GM12892 (cell line): ENCODE measurements around the gene HMCN1.

ENCODE experiments used
- POLR2A ChIP-seq: IDR thresholded peaks from 2 replicates; pipeline ENCODE4 v1.6.1; 2011; ENCODE audit warnings: low read depth, low read length, control low read depth
- POLR2AphosphoS5 ChIP-seq: IDR thresholded peaks from 2 replicates; pipeline ENCODE4 v1.6.1; 2011; ENCODE audit warnings: low read depth, low read length, control low read depth
- TAF1 ChIP-seq: IDR thresholded peaks from 2 replicates; pipeline ENCODE4 v1.6.1; 2011; ENCODE audit warnings: low read depth, mild to moderate bottlenecking, control low read depth, low read length, borderline replicate concordance

- no peak for TF ChIP-seq POLR2A
- no peak for TF ChIP-seq TAF1
- TF ChIP-seq POLR2AphosphoS5 = no peak
Measured at GRCh38 chr1:186215636-186216035, 481.4 kb downstream of the HMCN1 start.
